GM12891 (cell line): Measurements from ENCODE around the gene AGPAT3.

Experiments
- POLR2AphosphoS5 ChIP-seq: IDR thresholded peaks from 2 replicates; pipeline ENCODE4 v1.6.1; 2011; ENCODE audit warnings: low read depth, low read length, control low read depth
- SPI1 ChIP-seq: IDR thresholded peaks from 2 replicates; pipeline ENCODE4 v1.6.1; 2011; ENCODE audit warnings: low read depth, low read length, control low read depth
- TAF1 ChIP-seq: IDR thresholded peaks from 2 replicates; pipeline ENCODE4 v1.6.1; 2011; ENCODE audit warnings: low read depth, low read length, control low read depth

GRCh38 chr21:43908167-43908566 lies 43.1 kb downstream of the AGPAT3 start:
- TF ChIP-seq POLR2AphosphoS5 (no peak), TAF1 (no peak), SPI1 (no peak)
